Stomach (tissue), 9 donors: ENCODE measurements around the gene TMCO6. TPM values are rescaled to one million over a fixed set of nuclear protein-coding genes. Genes with fewer than 3 reads are reported as not detected.

ENCODE experiments used
- DNase-seq, 2 donors: peaks; one replicate each; pipeline versions ENCODE4 v3.0.0 to v3.0.0-alpha.2; 2013 to 2019
- H3K27ac ChIP-seq, 5 donors: fragments of 200-600 bp in 4 of 5; sonication (generic) in 4 of 5; one replicate each; pipeline ENCODE4 v1.5.1; 2013 to 2019; ENCODE audit warnings: mild to moderate bottlenecking in 1 of 5, moderate library complexity in 1 of 5
- H3K27me3 ChIP-seq, 3 donors: fragments of 200-600 bp; sonication (generic); one replicate each; pipeline ENCODE4 v1.5.1; 2017 to 2019; ENCODE audit warnings: mixed run types in 1 of 3
- H3K36me3 ChIP-seq, 4 donors: fragments of 200-600 bp; sonication (generic); 1 replicate in 3 of 4; 2 replicates in 1 of 4; pipeline ENCODE4 v1.5.1; 2016 to 2019
- H3K4me1 ChIP-seq, 4 donors: fragments of 200-600 bp; sonication (generic); one replicate each; pipeline ENCODE4 v1.5.1; 2016 to 2019
- H3K4me3 ChIP-seq, 4 donors: fragments of 200-600 bp; sonication (generic) in 3 of 4; one replicate each; pipeline ENCODE4 v1.5.1; 2016 to 2019; ENCODE audit warnings: mild to moderate bottlenecking in 1 of 4
- H3K9me3 ChIP-seq, 4 donors: fragments of 200-600 bp; sonication (generic); one replicate each; pipeline ENCODE4 v1.5.1; 2016 to 2019
- EP300 ChIP-seq: sonication (generic); formaldehyde crosslinking; IDR thresholded peaks from one replicate; pipeline ENCODE4 v1.6.1; 2017; ENCODE audit warnings: antibody characterized with exemption
- POLR2A ChIP-seq, 4 donors: fragments of 450-650 bp; IDR thresholded peaks; one replicate each; pipeline ENCODE4 v1.6.1; 2016; ENCODE audit warnings: antibody characterized with exemption in 4 of 4, control low read depth in 2 of 4, mild to moderate bottlenecking in 1 of 4, moderate library complexity in 1 of 4
- POLR2AphosphoS5 ChIP-seq, 3 donors: sonication (generic); formaldehyde crosslinking; IDR thresholded peaks; one replicate each; pipeline ENCODE4 v1.6.1; 2016; ENCODE audit warnings: antibody characterized with exemption in 3 of 3
- WGBS, 5 donors: extraction: QIAGEN DNeasy Blood & Tissue Kit in 3 of 5; methylation state at CpG; one replicate each; pipeline versions ENCODE4 v1.1.5 to v1.1.7; 2013 to 2018; 5-methylcytosine and 5-hydroxymethylcytosine counted together
- intact Hi-C: fragments of 100-400 bp; cut with DNase I; formaldehyde crosslinking; loops from one replicate; pipeline ENCODE4 v1.15.1; 2023; ENCODE audit warnings: low total_unique reads
- polyA plus RNA-seq, 3 donors: library from polyadenylated mRNA; stranded (reverse); fragments of 200-250 nt; gene quantifications; one replicate each; pipeline ENCODE4 v1.2.3, GENCODE V29; 2013
- total RNA-seq, 5 donors: library from RNA; depleted of rRNA; stranded (reverse); fragments of >200 nt; gene quantifications; one replicate each; pipeline versions ENCODE4 v1.1.0 to v1.2.3, GENCODE V29; 2014 to 2016
- TF ChIP-seq, protein P1 (sequence below), 7 experiments: fragments of 450-650 bp in 4 of 7; fragments of 200-600 bp in 3 of 7; sonication (generic) in 3 of 7; IDR thresholded peaks; one replicate each; pipeline ENCODE4 v1.5.1; 2016 to 2019; ENCODE audit warnings: antibody characterized with exemption in 7 of 7, control low read depth in 2 of 7, mild to moderate bottlenecking in 1 of 7
- donor health status: healthy with polysubstance abuse.
- donor health status: Bipolar disorder and iron deficiency.
- donor health status: healthy.

The TMCO6 gene
- total and polyA plus RNA-seq, 8 donors = 4.0 to 40.8 (median 7.4) TPM

DNA sequence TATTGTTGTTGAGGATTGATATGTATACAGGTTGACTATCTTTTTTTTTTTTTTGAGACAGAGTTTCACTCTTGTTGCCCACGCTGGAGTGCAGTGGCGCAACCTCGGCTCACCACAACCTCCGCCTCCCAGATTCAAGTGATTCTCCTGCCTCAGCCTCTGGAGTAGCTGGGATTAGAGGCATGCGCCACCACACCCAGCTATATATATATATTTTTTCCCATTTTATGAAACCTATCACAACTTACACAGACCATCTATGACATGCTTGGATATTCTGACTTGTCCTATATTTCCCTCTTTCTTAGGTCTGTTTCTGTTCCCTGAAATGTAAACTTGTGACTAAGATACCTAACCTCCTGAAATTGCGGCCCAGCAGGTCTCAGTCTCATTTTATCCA is 11.3 kb upstream of the TMCO6 start:
- H3K27ac ChIP-seq = no peak overlapping the region
- H3K27me3 ChIP-seq = no peaks in the 10 kb centered on the region
- H3K36me3 ChIP-seq = no peaks in the 10 kb centered on the region
- H3K4me1 ChIP-seq = peaks cover under 1 to 18% (median 14%) of the 10 kb centered on the region in 4 donors
- WGBS, 5 donors = 78 to 96% (median 90%) methylated on average over 6 of the region's 6 CpGs
- no peaks in the 10 kb centered on the region for H3K9me3 ChIP-seq
- DNase-seq = no peak
- intact Hi-C loops = no loop called here
- no peak overlapping the region for H3K4me3 ChIP-seq
- TF ChIP-seq POLR2A (IDR thresholded peaks at IDR 0.05) (no peak), EP300 (no peak), POLR2AphosphoS5 (IDR thresholded peaks at IDR 0.05) (no peak)
- TF ChIP-seq, protein P1, sequence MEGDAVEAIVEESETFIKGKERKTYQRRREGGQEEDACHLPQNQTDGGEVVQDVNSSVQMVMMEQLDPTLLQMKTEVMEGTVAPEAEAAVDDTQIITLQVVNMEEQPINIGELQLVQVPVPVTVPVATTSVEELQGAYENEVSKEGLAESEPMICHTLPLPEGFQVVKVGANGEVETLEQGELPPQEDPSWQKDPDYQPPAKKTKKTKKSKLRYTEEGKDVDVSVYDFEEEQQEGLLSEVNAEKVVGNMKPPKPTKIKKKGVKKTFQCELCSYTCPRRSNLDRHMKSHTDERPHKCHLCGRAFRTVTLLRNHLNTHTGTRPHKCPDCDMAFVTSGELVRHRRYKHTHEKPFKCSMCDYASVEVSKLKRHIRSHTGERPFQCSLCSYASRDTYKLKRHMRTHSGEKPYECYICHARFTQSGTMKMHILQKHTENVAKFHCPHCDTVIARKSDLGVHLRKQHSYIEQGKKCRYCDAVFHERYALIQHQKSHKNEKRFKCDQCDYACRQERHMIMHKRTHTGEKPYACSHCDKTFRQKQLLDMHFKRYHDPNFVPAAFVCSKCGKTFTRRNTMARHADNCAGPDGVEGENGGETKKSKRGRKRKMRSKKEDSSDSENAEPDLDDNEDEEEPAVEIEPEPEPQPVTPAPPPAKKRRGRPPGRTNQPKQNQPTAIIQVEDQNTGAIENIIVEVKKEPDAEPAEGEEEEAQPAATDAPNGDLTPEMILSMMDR (IDR thresholded peaks at IDR 0.05) = no peak

DNA sequence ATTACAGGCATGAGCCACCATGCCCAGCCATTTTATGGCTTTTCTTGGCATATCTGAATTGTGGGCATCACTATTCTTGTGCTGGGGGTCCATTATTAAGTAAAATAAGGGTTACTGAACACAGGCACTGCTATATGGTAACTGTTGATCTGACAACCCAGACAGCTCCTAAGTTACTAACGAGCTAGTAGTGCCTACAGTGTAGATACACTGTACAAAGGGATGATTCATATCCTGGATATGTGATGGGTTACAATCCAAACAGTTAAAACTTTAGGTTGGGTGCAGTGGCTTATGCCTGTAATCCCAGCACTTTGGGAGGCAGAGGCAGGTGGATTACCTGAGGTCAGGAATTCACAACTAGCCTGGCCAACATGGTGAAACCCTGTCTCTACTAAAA is 10.5 kb upstream of the TMCO6 start:
- intact Hi-C loops = no loop called here
- H3K36me3 ChIP-seq = no peaks in the 10 kb centered on the region
- no peak overlapping the region for H3K4me3 ChIP-seq

DNA sequence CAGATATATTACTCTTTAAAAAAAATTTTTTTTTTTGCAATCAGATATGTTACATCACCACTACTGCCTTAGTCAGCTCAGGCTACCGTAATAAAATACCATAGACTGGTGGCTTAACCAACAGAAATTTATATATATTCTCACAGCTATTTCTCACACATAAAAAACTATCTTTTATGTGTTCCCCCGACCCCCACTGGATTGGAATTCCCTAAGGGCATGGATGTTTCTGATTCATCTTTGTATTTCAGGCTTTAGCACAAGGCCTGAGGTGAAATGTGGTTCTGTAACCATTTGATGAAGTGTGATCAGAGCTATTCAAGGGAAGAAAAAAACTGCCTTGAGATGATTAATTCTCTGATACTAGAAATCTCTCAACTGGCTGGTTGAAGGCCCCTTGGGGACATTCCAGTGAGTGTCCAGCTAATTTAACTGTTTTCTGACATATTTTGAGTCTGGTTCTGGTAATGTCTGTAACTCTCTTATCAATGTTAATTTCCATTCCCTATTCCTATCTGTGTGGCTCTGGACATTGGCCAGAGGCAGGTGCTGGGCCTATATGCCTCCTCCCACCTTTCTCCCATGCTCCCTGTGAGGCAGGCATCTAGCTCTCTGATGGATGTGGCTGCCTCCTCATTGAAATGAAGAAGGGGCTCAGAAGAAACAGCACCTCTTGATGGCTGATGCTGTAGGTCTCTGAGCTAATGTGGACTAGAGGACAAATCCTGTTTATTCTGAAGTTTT is 8.8 kb upstream of the TMCO6 start:
- Histone ChIP-seq H3K9me3 (no peaks in the 10 kb centered on the region), H3K27me3 (no peaks in the 10 kb centered on the region), H3K4me1 (peaks cover 7 to 38% (median 20%) of the 10 kb centered on the region in 4 donors), H3K4me3 (peak overlapping the region in 2 of 4 donors; percentile 57 to 63), H3K36me3 (no peaks in the 10 kb centered on the region), H3K27ac (peak overlapping the region in 2 of 5 donors; percentile 70 to 86)
- intact Hi-C loops = loop anchor here (5.0 kb wide), 1 partner anchor 63 kb away; no protein-coding TSS in a partner anchor
- DNase-seq = no peak
- 70 to 81% (median 76%) methylated on average over 2 of the region's 2 CpGs for WGBS, 5 donors
- TF ChIP-seq POLR2A (IDR thresholded peaks at IDR 0.05) (no peak), EP300 (no peak), POLR2AphosphoS5 (IDR thresholded peaks at IDR 0.05) (no peak)
- TF ChIP-seq, protein P1 (IDR thresholded peaks at IDR 0.05) = no peak

More for the DNA sequence above, 10.5 kb upstream of the TMCO6 start:
- H3K9me3 ChIP-seq = no peaks in the 10 kb centered on the region
- TF ChIP-seq, protein P1 (IDR thresholded peaks at IDR 0.05) = no peak
- TF ChIP-seq POLR2A (IDR thresholded peaks at IDR 0.05) = no peak
- no peak for TF ChIP-seq POLR2AphosphoS5 (IDR thresholded peaks at IDR 0.05)
- TF ChIP-seq EP300 = no peak
- DNase-seq = no peak
- H3K27ac ChIP-seq = no peak overlapping the region
- no peaks in the 10 kb centered on the region for H3K27me3 ChIP-seq
- 32 to 83% (median 66%) methylated on average over 1 of the region's 1 CpG for WGBS, 5 donors
- peaks cover 7 to 26% (median 20%) of the 10 kb centered on the region in 4 donors for H3K4me1 ChIP-seq

DNA sequence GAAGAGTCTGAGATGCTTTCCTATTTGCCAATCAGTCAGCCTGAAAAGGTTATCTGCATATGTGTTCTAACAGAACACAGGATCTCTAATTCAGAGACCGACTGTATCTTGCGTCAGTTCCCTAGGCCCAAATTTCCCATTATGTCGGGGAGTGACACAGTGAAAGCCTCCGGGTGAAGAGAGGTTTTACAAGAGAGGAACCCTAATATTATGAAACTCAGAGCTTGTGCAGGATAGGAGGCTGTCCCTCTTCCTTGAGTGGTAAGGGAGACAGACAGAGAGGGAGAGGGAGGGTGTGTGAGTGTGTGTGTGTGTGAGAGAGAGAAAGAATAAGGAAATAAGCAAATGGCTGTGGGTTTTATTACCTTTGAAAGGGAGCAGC is 8.2 kb upstream of the TMCO6 start:
- DNase-seq = no peak
- WGBS, 5 donors = 82 to 96% (median 91%) methylated on average over 4 of the region's 4 CpGs
- no peaks in the 10 kb centered on the region for H3K36me3 ChIP-seq
- peaks cover 7 to 38% (median 20%) of the 10 kb centered on the region in 4 donors for H3K4me1 ChIP-seq
- no peaks in the 10 kb centered on the region for H3K9me3 ChIP-seq
- peak overlapping the region in 2 of 5 donors; percentile 70 to 86 for H3K27ac ChIP-seq
- TF ChIP-seq EP300 (no peak), POLR2A (IDR thresholded peaks at IDR 0.05) (no peak), POLR2AphosphoS5 (IDR thresholded peaks at IDR 0.05) (no peak)
- TF ChIP-seq, protein P1 (IDR thresholded peaks at IDR 0.05) = no peak
- H3K27me3 ChIP-seq = no peaks in the 10 kb centered on the region
- intact Hi-C loops = loop anchor here (5.0 kb wide), 1 partner anchor 64 kb away; no protein-coding TSS in a partner anchor
- H3K4me3 ChIP-seq = peak overlapping the region in 3 of 4 donors; percentile 57 to 63 (median 60)
